Measurements from ENCODE around the gene SNX27.

DNA sequence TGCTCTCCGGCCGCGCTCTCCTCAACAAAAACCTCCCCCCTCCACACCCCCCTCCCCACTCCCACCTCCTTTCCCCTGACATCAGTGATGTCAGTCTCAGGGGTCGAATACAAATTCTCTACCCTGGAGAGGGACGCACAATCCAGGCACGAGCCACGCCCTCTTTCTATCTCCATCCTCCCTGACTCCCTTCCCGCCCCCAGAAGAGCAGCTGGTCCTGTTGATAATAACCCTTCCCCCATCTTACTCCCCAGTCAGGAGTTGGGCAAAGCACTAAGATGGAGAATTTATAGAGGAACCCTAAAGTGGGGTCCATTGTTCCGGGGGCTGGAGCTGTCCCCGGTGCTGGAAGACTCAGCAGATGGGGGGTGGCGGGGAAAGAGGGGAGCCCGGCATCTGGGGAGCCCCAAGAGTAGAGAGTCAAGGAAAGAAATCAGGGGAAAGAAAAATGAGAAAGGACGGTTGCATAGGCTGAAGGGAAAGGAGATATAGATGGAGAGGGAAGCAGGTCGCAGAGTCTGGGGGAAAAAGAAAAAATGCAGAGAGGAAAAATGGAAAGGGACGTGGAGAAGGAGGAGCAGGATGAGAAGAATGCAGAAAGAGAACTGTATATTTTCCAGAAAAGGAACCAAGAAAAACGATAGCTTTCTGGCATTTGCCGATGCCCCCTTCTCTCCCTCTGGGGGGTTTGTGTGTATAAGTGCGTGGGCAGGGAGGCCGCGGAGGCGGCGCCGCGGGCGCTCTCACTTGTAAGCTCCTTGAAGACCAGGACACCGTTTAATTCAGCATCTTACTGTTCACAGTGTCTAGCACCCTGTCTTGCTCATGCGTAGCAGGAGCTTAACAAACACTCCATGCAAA is 105.2 kb downstream of the SNX27 start, which contains the start of gene CELF3:
- TF ChIP-seq, protein P1, sequence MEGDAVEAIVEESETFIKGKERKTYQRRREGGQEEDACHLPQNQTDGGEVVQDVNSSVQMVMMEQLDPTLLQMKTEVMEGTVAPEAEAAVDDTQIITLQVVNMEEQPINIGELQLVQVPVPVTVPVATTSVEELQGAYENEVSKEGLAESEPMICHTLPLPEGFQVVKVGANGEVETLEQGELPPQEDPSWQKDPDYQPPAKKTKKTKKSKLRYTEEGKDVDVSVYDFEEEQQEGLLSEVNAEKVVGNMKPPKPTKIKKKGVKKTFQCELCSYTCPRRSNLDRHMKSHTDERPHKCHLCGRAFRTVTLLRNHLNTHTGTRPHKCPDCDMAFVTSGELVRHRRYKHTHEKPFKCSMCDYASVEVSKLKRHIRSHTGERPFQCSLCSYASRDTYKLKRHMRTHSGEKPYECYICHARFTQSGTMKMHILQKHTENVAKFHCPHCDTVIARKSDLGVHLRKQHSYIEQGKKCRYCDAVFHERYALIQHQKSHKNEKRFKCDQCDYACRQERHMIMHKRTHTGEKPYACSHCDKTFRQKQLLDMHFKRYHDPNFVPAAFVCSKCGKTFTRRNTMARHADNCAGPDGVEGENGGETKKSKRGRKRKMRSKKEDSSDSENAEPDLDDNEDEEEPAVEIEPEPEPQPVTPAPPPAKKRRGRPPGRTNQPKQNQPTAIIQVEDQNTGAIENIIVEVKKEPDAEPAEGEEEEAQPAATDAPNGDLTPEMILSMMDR (IDR thresholded peaks at IDR 0.05) = no peak
- TF ChIP-seq ZFX (IDR thresholded peaks at IDR 0.05; ENCODE audit: borderline replicate concordance) = no peak

All from 22Rv1 (cell line).